ENCODE results near the gene RUNX2.

The RUNX2 gene

DNA sequence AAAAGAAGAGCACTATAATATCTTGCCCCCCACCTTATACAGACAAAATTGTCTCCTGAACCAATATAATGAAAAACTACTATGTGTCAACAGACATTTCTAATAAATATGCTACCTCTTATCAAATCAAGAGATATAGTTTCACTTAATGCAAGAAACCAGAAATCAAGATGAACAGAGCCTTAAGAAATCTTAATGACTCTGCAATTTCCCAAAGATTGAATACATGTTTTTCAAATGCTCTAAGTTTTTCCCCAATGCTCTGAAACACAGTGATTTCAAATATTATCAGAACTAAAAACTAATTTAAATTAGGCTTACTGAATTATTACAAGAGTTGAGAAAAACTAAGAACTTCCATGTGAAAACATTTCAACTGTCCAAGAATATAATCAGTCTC is 36.3 kb downstream of the RUNX2 start:
- TF ChIP-seq, protein P1, sequence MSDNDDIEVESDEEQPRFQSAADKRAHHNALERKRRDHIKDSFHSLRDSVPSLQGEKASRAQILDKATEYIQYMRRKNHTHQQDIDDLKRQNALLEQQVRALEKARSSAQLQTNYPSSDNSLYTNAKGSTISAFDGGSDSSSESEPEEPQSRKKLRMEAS (IDR thresholded peaks at IDR 0.05) = no peak
- TF ChIP-seq ZBTB7A (IDR thresholded peaks at IDR 0.05; ENCODE audit: low read depth) = no peak
- TF ChIP-seq EP300 (IDR thresholded peaks at IDR 0.05; ENCODE audit: borderline replicate concordance) = no peak
- TF ChIP-seq TAF1 (IDR thresholded peaks at IDR 0.05; ENCODE audit: low read depth) = no peak
- no peak for TF ChIP-seq RAD21 (IDR thresholded peaks at IDR 0.05; ENCODE audit: low read depth)
- TF ChIP-seq, protein P2, sequence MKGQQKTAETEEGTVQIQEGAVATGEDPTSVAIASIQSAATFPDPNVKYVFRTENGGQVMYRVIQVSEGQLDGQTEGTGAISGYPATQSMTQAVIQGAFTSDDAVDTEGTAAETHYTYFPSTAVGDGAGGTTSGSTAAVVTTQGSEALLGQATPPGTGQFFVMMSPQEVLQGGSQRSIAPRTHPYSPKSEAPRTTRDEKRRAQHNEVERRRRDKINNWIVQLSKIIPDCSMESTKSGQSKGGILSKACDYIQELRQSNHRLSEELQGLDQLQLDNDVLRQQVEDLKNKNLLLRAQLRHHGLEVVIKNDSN (IDR thresholded peaks at IDR 0.05) = no peak
- TF ChIP-seq FOXM1 (IDR thresholded peaks at IDR 0.05; ENCODE audit: borderline replicate concordance, low read depth) = no peak
- TF ChIP-seq CEBPB (IDR thresholded peaks at IDR 0.05) = no peak
- no peak for TF ChIP-seq TEAD4 (IDR thresholded peaks at IDR 0.05)
- no peak for TF ChIP-seq NFIC (IDR thresholded peaks at IDR 0.05)
- TF ChIP-seq, protein P3, sequence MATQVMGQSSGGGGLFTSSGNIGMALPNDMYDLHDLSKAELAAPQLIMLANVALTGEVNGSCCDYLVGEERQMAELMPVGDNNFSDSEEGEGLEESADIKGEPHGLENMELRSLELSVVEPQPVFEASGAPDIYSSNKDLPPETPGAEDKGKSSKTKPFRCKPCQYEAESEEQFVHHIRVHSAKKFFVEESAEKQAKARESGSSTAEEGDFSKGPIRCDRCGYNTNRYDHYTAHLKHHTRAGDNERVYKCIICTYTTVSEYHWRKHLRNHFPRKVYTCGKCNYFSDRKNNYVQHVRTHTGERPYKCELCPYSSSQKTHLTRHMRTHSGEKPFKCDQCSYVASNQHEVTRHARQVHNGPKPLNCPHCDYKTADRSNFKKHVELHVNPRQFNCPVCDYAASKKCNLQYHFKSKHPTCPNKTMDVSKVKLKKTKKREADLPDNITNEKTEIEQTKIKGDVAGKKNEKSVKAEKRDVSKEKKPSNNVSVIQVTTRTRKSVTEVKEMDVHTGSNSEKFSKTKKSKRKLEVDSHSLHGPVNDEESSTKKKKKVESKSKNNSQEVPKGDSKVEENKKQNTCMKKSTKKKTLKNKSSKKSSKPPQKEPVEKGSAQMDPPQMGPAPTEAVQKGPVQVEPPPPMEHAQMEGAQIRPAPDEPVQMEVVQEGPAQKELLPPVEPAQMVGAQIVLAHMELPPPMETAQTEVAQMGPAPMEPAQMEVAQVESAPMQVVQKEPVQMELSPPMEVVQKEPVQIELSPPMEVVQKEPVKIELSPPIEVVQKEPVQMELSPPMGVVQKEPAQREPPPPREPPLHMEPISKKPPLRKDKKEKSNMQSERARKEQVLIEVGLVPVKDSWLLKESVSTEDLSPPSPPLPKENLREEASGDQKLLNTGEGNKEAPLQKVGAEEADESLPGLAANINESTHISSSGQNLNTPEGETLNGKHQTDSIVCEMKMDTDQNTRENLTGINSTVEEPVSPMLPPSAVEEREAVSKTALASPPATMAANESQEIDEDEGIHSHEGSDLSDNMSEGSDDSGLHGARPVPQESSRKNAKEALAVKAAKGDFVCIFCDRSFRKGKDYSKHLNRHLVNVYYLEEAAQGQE (IDR thresholded peaks at IDR 0.05; ENCODE audit: low read depth) = no peak
- TF ChIP-seq TCF12 (IDR thresholded peaks at IDR 0.05; ENCODE audit: low read depth) = no peak
- TF ChIP-seq EGR1 (IDR thresholded peaks at IDR 0.05) = no peak
- TF ChIP-seq YY1 (IDR thresholded peaks at IDR 0.05; ENCODE audit: low read depth) = no peak
- TF ChIP-seq CREB1 (IDR thresholded peaks at IDR 0.05; ENCODE audit: low read depth) = no peak

- TF ChIP-seq CREB1 (IDR thresholded peaks at IDR 0.05; ENCODE audit: low read depth) (no peak), RAD21 (IDR thresholded peaks at IDR 0.05; ENCODE audit: low read depth) (no peak), YY1 (IDR thresholded peaks at IDR 0.05; ENCODE audit: low read depth) (no peak)
- TF ChIP-seq, protein P2 (IDR thresholded peaks at IDR 0.05) = no peak
These were observed 36.9 kb downstream of the RUNX2 start for GRCh38 chr6:45365036-45365435.

DNA sequence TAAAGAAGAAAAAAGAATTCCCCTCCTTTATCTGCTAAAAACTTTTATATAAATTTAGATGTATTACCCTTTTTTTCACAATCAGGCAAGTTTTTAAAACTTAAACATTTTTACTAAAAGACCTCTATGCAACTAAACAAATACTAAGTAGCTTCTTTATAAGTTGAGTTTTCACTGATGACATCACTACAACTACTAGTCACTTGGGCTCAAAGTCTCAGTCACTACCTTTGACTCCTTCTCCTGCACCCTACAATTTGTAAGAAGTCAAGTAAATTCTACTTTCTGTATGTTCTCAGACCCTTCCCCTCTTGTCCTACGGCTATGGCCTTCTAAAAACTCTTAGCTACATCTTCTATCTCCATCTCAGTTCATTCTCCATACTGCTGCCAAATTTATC is 38.4 kb downstream of the RUNX2 start:
- TF ChIP-seq RAD21 (IDR thresholded peaks at IDR 0.05; ENCODE audit: low read depth) = no peak

DNA sequence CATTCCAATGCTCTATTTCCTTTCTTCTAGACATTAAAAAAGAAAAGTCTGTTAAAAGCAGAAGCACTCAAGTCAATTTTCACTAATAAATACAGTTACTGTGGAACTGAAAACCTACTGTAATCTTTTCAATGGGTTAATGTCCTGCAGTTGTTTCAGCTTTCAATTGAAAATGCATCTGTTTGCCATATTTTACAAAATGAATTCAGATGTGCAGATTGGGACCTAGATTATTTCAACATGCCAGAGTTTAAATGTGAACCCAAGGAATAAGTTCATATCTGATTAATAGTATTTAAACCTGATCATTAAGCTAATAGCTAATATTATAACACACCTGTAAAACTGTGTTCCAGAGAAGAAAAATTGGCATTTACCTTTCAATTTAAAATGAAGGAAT is 39.9 kb downstream of the RUNX2 start:
- TF ChIP-seq TEAD4 (IDR thresholded peaks at IDR 0.05) (no peak), CREB1 (IDR thresholded peaks at IDR 0.05; ENCODE audit: low read depth) (no peak), FOXM1 (IDR thresholded peaks at IDR 0.05; ENCODE audit: borderline replicate concordance, low read depth) (no peak), TAF1 (IDR thresholded peaks at IDR 0.05; ENCODE audit: low read depth) (no peak), CEBPB (IDR thresholded peaks at IDR 0.05) (no peak), EGR1 (IDR thresholded peaks at IDR 0.05) (no peak), EP300 (IDR thresholded peaks at IDR 0.05; ENCODE audit: borderline replicate concordance) (no peak), NFIC (IDR thresholded peaks at IDR 0.05) (no peak), TCF12 (IDR thresholded peaks at IDR 0.05; ENCODE audit: low read depth) (no peak), RAD21 (IDR thresholded peaks at IDR 0.05; ENCODE audit: low read depth) (no peak), ZBTB7A (IDR thresholded peaks at IDR 0.05; ENCODE audit: low read depth) (no peak), YY1 (IDR thresholded peaks at IDR 0.05; ENCODE audit: low read depth) (no peak)
- TF ChIP-seq, protein P3 (IDR thresholded peaks at IDR 0.05; ENCODE audit: low read depth) = no peak
- TF ChIP-seq, protein P1 (IDR thresholded peaks at IDR 0.05) = no peak
- TF ChIP-seq, protein P2 (IDR thresholded peaks at IDR 0.05) = no peak

- TF ChIP-seq TCF12 (IDR thresholded peaks at IDR 0.05; ENCODE audit: low read depth) (no peak), CREB1 (IDR thresholded peaks at IDR 0.05; ENCODE audit: low read depth) (no peak), FOXM1 (IDR thresholded peaks at IDR 0.05; ENCODE audit: borderline replicate concordance, low read depth) (no peak), NFIC (IDR thresholded peaks at IDR 0.05) (no peak), RAD21 (IDR thresholded peaks at IDR 0.05; ENCODE audit: low read depth) (no peak), ZBTB7A (IDR thresholded peaks at IDR 0.05; ENCODE audit: low read depth) (no peak)
- TF ChIP-seq, protein P1 (IDR thresholded peaks at IDR 0.05) = no peak
These were observed 41.7 kb downstream of the RUNX2 start for GRCh38 chr6:45369870-45370269.
